Stimulated activated CD4-positive, alpha-beta T cell treated with anti-CD3 and anti-CD28 coated beads, Interleukin-1b, Interleukin-23, amount 100 ng/mL, for 1 hour (primary cell): Measurements from ENCODE around the gene PTPN7.

Experiments
- DNase-seq, 2 donors: peaks; one replicate each; pipeline ENCODE4 v3.0.0-alpha.2; 2020; ENCODE audit warnings: low read depth in 2 of 2

The PTPN7 gene

GRCh38 chr1:202106340-202107254 is 53.8 kb downstream of the PTPN7 start:
- no peak for DNase-seq

- DNase-seq, result no peak
Observed at GRCh38 chr1:202105571-202106339, 54.6 kb downstream of the PTPN7 start.

DNA sequence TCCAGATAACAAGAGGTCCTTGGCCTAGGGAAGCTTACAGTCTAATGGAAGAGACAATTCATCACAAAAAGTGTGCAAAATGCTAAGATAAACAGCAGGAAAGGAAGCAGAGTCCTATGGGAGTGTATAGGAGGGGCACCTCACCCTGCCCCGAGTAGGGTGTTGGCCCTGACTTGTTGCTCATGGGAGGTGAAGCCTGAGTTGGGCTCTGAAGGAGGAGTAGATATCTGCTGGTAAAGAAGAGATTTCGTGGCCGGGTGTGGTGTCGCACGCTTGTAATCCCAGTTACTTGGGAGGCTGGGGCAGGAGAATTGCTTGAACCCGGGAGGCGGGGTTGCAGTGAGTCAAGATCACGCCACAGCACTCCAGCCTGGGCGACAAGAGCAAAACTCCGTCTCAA is 56.3 kb downstream of the PTPN7 start:
- no peak for DNase-seq

GRCh38 chr1:202101184-202101583 is 59.2 kb downstream of the PTPN7 start:
- DNase-seq, result no peak
